DMS53 treated with DMSO at 0.1 percent for 48 hours (cell line): ENCODE data around the gene MGME1.

Source experiments
- DNase-seq: peaks from one replicate; lab custom pipeline; 2025; ENCODE audit not compliant: unreplicated experiment; lab: John Stamatoyannopoulos, UW

MGME1 gene

DNA sequence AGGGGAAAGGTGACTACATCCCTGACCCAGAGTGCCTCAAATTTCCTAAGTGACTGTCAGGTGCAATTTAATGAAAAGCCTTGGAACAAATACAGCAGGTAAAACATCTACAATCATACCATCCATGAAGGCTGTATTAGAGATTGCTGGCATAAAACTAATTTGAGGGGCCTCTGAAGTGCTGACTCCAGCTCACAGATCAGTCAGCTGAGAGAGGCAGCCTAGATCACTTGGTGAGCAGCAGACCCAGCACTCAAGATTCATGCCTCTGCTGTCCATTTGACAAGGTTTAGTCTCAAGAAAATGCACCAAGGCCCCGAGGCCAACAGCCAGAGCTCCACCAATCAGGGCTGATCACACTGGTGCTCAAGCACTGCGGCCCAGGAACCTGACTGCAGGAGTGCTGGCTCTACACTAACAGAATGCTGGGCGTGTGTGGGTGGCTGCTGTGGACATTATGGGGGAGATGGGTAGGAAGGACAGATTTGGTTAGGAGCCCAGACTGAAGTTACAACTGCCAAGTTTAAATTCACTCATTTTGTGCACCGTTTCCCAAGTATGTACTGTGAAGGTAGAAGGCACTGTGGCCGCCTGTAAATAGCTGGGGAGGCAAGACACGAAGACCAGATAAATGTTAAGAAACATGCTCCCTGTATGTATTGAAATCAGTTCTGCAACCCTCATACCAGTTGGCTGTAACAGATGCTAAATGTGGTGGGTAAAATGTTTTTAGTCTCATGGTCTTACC, 28.4 kb upstream of the MGME1 start:
- no peak for DNase-seq

DNA sequence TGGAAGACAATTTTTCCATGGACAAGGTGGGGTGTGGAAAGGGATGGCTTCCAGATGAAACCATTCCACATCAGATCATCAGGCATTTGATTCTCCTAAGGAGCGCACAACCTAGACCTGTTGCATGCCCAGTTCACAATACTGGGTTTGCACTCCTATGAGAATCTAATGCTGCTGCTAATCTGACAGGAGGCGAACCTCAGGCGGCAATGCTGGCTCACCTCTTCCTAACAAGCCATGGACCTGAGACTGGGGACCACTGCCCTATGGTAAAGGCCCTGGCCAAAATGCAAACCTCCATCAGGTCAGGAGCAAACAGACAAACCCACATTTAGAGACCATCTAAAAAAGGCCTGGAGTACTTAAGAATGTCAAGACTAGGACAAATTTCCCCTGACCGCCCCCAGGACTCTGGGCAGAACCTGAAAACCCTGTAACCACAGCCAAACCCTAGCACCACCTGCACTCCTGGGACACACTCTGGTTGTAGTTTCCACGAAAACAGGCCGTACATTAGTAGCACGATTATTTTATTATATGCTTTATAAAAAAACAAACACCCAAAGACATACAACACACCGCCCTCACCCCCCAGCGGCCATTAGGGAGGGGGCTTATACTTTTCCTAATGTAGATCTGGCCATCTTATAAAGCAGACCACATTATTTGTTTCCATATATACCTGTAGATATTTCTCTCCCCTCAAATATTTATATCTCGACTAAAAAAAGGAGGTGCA, 27.6 kb upstream of the MGME1 start:
- no peak for DNase-seq

GRCh38 chr20:17941826-17942196, 27.0 kb upstream of the MGME1 start:
- DNase-seq: no peak

DNA sequence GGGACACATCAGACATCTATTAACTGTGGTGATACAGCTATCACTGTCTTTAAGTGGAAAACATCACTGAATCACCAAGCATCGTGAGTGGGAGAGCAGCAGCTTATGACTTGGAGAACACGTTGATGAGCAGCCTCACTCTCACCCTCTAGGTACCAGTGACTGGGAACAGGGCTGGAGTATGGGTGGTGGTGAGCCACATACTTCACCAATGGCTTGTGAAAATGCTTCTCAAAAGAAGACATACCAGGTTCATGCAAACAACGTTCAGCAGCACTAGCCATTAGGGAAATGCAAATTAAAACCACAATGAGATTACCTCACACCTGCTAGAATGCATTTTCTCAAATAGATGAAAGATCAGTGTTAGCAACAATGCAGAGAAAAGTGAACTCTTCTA, 25.5 kb upstream of the MGME1 start:
- no peak for DNase-seq

GRCh38 chr20:17944854-17945474, 23.9 kb upstream of the MGME1 start:
- DNase-seq: no peak

DNA sequence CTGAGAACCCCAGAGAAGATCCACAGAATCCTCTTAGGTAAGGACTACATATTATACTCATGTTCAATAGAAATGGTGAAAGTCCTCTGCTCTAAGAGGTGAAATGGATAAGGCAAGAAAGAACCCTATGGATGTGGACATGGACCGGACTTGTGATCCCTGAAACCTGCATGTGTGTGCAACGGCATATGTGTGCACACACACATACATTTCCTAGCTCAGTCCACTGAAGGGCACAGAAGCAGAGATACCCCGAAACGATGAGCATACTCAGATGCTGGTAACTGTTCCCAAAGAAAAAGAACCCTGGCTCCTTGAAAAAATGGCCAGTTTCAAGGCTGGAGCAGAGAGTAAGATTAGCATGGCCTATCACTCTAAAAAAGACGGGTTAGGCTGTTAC, 22.8 kb upstream of the MGME1 start:
- no peak for DNase-seq

GRCh38 chr20:17946572-17947473, 22.0 kb upstream of the MGME1 start:
- DNase-seq: no peak

- no peak for DNase-seq
These were observed 21.4 kb upstream of the MGME1 start for GRCh38 chr20:17947474-17947815.

DNA sequence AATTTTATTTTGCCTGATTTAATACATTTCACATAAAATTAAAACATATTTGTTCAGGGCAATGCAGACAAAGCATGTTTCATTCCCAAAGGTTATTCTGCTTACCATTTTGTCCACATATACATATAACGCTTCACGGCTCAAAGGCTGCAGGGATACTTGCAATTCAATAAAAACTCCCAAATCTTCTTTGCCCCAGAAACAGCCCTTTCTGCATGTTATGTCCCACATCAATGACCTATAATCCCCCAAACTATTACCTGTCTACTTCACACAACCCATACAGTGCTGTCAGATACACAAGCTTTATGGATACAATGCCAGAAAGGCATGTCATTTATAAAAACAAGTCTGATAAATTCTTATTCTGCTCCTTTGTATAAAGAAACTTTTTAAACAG, 20.4 kb upstream of the MGME1 start:
- no peak for DNase-seq

DNA sequence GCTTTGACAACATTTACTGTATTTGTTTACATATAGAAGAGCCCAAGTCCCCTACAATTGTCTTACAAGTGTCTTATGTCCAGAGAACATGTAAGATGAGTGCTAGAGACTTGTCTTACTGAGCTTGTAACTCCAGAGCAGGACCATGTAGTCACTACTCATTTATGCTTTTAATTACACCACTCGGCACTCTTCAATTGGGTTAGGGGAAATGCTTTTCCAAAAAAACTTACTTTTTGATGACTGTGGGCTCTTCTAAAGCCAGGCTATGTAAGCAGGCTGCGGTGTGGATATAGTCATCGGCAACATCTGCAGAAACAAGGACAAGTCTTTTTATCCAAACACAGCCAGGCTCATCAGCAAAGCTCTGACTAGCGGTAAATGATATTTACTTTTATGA, 18.9 kb upstream of the MGME1 start:
- DNase-seq: no peak

DNA sequence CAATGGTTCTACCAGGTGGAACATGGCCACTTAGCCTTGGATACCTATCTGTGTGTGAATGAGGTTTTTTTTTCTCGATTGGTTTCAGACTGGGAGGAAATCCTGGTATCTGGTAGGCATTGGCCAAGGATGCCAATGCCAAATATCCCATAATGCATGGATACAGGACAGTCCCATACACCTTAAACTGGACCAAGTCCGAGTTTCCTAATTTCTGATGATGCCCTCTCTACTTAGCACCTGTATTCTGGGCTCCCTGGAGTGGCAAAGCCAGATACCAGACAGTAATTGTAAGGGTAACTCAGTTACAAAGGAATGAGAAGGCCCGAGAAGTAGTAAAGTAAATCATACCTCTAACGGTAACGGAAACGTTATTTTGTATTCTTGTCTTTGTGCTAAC, 18.1 kb upstream of the MGME1 start:
- no peak for DNase-seq

DNA sequence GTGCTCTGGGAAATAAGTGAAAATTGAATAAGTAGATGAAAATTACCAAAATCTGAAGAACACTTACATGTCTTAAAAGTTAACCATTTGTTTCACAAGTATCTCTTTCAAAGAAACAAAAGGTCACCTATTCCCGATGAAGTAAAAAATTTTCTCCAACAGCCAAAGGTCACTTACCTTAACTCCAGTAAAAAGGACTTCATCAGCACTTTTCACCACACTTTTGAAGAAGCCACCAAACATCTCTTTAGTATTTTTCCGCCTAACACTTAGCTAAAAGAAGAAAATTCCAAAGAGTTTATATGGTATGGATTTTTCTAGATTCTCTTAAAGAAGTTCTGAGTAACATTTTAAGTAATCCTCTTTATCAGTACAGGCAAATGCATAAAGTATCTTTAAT, 17.5 kb upstream of the MGME1 start:
- no peak for DNase-seq

- no peak for DNase-seq
These were observed 15.8 kb upstream of the MGME1 start for GRCh38 chr20:17952692-17953684.

GRCh38 chr20:17953935-17954334, 14.9 kb upstream of the MGME1 start:
- no peak for DNase-seq

- DNase-seq: no peak
These were observed 13.5 kb upstream of the MGME1 start for GRCh38 chr20:17955302-17955701.

DNA sequence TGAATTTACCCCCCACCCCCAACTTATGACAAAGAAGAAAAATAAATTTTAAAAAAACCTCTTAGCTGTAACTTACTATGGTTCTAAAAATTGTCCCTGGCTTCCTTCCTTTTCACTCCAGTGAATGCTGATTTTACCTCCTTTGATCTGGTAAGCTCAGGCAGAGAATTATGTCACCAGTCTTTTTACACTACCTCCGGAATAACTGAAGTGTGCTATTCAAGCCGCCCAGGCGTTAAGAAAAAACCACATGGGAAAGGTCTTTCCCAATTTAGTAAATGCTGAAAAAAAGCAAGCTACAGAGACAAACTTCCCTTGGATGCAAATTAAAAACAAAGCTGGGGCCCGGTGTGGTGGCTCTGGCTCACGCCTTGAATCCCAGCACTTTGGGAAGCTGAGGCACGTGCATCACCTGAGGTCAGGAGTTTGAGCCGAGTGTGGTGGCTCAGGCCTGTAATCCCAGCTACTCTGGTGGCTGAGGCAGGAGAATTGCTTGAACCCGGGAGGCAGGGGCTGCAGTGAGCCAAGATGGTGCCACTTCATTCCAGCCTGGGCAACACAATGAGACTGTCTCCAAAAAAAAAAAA, 12.6 kb upstream of the MGME1 start:
- DNase-seq: no peak

DNA sequence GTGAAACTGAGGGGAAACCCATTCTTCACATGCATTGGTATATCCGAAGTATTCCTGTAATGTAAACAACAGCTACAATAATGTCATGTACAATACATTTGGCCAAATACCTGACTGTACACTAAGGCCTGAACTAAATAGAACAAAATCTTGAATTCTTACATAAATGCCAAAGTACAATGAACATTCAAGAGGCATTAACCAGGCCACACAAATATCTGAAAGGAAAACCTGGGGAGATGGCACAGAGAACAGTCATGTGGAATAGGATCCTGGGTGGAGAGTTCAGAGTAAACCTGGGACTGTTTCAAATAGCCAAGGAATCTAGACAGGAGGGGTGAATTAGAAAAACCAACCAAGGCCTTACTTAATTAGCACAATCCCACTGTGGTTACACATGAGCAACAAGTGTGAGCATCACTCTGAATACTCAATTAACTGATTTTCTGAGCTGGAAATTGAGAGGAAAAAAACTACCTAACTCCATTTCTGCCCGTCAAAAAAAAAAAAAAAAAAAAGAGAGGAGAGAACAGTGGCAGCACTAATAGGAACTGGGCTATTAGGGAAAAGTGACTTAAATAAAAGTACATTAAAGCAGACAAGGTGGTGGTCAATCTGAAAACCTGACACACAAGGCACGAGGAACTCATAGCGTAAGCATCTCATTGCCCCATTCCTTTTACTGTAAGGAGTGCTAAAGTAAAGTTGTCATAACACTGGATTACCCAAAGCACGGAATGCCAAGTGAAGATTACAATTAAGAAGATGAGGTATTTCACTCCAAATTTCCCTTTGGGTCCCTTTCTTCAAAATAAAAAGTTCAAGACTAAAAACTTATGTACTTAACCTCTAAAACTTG, 11.1 kb upstream of the MGME1 start:
- no peak for DNase-seq

GRCh38 chr20:17958373-17959256, 10.2 kb upstream of the MGME1 start:
- no peak for DNase-seq
